ENCODE data around the gene PCDHB4. TPM values are rescaled to one million over a fixed set of nuclear protein-coding genes. Genes with fewer than 3 reads are reported as not detected.
"Not testable (repeated sequence)": the region's sequence is repeated elsewhere in the genome, so short reads cannot be mapped to it uniquely, and the experiment has no call there.

Gene PCDHB4
- total RNA-seq, 1 donor from 2014 or later, result 1.6 TPM

GRCh38 chr5:141101059-141101458 lies 20.6 kb upstream of the PCDHB4 start:
- H3K36me3 ChIP-seq (ENCODE audit: control insufficient read depth in 3 of 3, insufficient read depth in 3 of 3, low read length in 3 of 3), result no peaks in the 10 kb centered on the region
- peaks cover 0 to 6% (median 0%) of the 10 kb centered on the region in 3 donors for H3K27me3 ChIP-seq (ENCODE audit: control insufficient read depth in 3 of 3, insufficient read depth in 3 of 3, low read length in 3 of 3)
- H3K9ac ChIP-seq (ENCODE audit: low read depth in 1 of 3, low read length in 3 of 3), result peak overlapping the region in 1 of 3 donors; percentile 42
- no peaks in the 10 kb centered on the region for H3K4me1 ChIP-seq (ENCODE audit: control insufficient read depth in 3 of 3, insufficient read depth in 3 of 3, low read length in 3 of 3)
- peaks cover 2 to 16% (median 8%) of the 10 kb centered on the region in 3 donors for H3K9me3 ChIP-seq (ENCODE audit: control insufficient read depth in 3 of 3, low read length in 3 of 3)
- peak overlapping the region; percentile 58 to 66 (median 60) for H3K4me3 ChIP-seq (ENCODE audit: low read length in 3 of 3)
- no peak overlapping the region for H3K27ac ChIP-seq (ENCODE audit: low read depth, low read length)

- H3K4me3 ChIP-seq (ENCODE audit: low read length in 3 of 3); H3K27me3 ChIP-seq (ENCODE audit: control insufficient read depth in 3 of 3, insufficient read depth in 3 of 3, low read length in 3 of 3); H3K9ac ChIP-seq (ENCODE audit: low read depth in 1 of 3, low read length in 3 of 3); H3K36me3 ChIP-seq (ENCODE audit: control insufficient read depth in 3 of 3, insufficient read depth in 3 of 3, low read length in 3 of 3); H3K27ac ChIP-seq (ENCODE audit: low read depth, low read length); H3K4me1 ChIP-seq (ENCODE audit: control insufficient read depth in 3 of 3, insufficient read depth in 3 of 3, low read length in 3 of 3): not testable (repeated sequence)
- peaks cover 2 to 16% (median 8%) of the 10 kb centered on the region in 3 donors for H3K9me3 ChIP-seq (ENCODE audit: control insufficient read depth in 3 of 3, low read length in 3 of 3)
Measured at GRCh38 chr5:141102070-141102469, 19.5 kb upstream of the PCDHB4 start.

DNA sequence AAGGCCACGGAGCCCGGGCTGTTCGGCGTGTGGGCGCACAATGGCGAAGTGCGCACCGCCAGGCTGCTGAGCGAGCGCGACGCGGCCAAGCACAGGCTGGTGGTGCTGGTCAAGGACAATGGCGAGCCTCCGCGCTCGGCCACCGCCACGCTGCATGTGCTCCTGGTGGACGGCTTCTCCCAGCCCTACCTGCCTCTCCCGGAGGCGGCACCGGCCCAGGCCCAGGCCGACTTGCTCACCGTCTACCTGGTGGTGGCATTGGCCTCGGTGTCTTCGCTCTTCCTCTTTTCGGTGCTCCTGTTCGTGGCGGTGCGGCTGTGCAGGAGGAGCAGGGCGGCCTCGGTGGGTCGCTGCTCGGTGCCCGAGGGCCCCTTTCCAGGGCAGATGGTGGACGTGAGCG lies 19.1 kb upstream of the PCDHB4 start:
- not testable (repeated sequence) for H3K9ac ChIP-seq (ENCODE audit: low read depth in 1 of 3, low read length in 3 of 3); H3K4me3 ChIP-seq (ENCODE audit: low read length in 3 of 3); H3K27me3 ChIP-seq (ENCODE audit: control insufficient read depth in 3 of 3, insufficient read depth in 3 of 3, low read length in 3 of 3); H3K27ac ChIP-seq (ENCODE audit: low read depth, low read length); H3K4me1 ChIP-seq (ENCODE audit: control insufficient read depth in 3 of 3, insufficient read depth in 3 of 3, low read length in 3 of 3); H3K36me3 ChIP-seq (ENCODE audit: control insufficient read depth in 3 of 3, insufficient read depth in 3 of 3, low read length in 3 of 3)
- H3K9me3 ChIP-seq (ENCODE audit: control insufficient read depth in 3 of 3, low read length in 3 of 3), result peaks cover 2 to 16% (median 8%) of the 10 kb centered on the region in 3 donors

GRCh38 chr5:141105350-141105749 lies 16.3 kb upstream of the PCDHB4 start:
- H3K4me3 ChIP-seq (ENCODE audit: low read length in 3 of 3), result no peak overlapping the region
- no peaks in the 10 kb centered on the region for H3K36me3 ChIP-seq (ENCODE audit: control insufficient read depth in 3 of 3, insufficient read depth in 3 of 3, low read length in 3 of 3)

GRCh38 chr5:141119250-141119649 lies 2.4 kb upstream of the PCDHB4 start:
- H3K27ac ChIP-seq (ENCODE audit: low read depth, low read length), result no peak overlapping the region
- H3K9ac ChIP-seq (ENCODE audit: low read depth in 1 of 3, low read length in 3 of 3), result no peak overlapping the region
- H3K4me3 ChIP-seq (ENCODE audit: low read length in 3 of 3), result no peak overlapping the region
- H3K27me3 ChIP-seq (ENCODE audit: control insufficient read depth in 3 of 3, insufficient read depth in 3 of 3, low read length in 3 of 3), result no peaks in the 10 kb centered on the region
- peaks cover 0 to 6% (median 2%) of the 10 kb centered on the region in 3 donors for H3K9me3 ChIP-seq (ENCODE audit: control insufficient read depth in 3 of 3, low read length in 3 of 3)
- no peaks in the 10 kb centered on the region for H3K4me1 ChIP-seq (ENCODE audit: control insufficient read depth in 3 of 3, insufficient read depth in 3 of 3, low read length in 3 of 3)
- H3K36me3 ChIP-seq (ENCODE audit: control insufficient read depth in 3 of 3, insufficient read depth in 3 of 3, low read length in 3 of 3), result no peaks in the 10 kb centered on the region

More at GRCh38 chr5:141105350-141105749, 16.3 kb upstream of the PCDHB4 start:
- H3K9me3 ChIP-seq (ENCODE audit: control insufficient read depth in 3 of 3, low read length in 3 of 3), result peaks cover 2 to 14% (median 9%) of the 10 kb centered on the region in 3 donors
- no peak overlapping the region for H3K9ac ChIP-seq (ENCODE audit: low read depth in 1 of 3, low read length in 3 of 3)
- no peaks in the 10 kb centered on the region for H3K4me1 ChIP-seq (ENCODE audit: control insufficient read depth in 3 of 3, insufficient read depth in 3 of 3, low read length in 3 of 3)
- H3K27ac ChIP-seq (ENCODE audit: low read depth, low read length), result no peak overlapping the region
- peaks cover 0 to 4% (median 0%) of the 10 kb centered on the region in 3 donors for H3K27me3 ChIP-seq (ENCODE audit: control insufficient read depth in 3 of 3, insufficient read depth in 3 of 3, low read length in 3 of 3)

- no peaks in the 10 kb centered on the region for H3K27me3 ChIP-seq (ENCODE audit: control insufficient read depth in 3 of 3, insufficient read depth in 3 of 3, low read length in 3 of 3)
- H3K4me3 ChIP-seq (ENCODE audit: low read length in 3 of 3), result peak overlapping the region; percentile 49 to 75 (median 66)
- no peak overlapping the region for H3K27ac ChIP-seq (ENCODE audit: low read depth, low read length)
- peak overlapping the region in 2 of 3 donors; percentile 45 to 70 for H3K9ac ChIP-seq (ENCODE audit: low read depth in 1 of 3, low read length in 3 of 3)
- H3K36me3 ChIP-seq (ENCODE audit: control insufficient read depth in 3 of 3, insufficient read depth in 3 of 3, low read length in 3 of 3), result no peaks in the 10 kb centered on the region
- H3K4me1 ChIP-seq (ENCODE audit: control insufficient read depth in 3 of 3, insufficient read depth in 3 of 3, low read length in 3 of 3), result no peaks in the 10 kb centered on the region
- peaks cover 0 to 6% (median 2%) of the 10 kb centered on the region in 3 donors for H3K9me3 ChIP-seq (ENCODE audit: control insufficient read depth in 3 of 3, low read length in 3 of 3)
Measured at GRCh38 chr5:141121985-141122384, 367 bp downstream of the PCDHB4 start.

DNA sequence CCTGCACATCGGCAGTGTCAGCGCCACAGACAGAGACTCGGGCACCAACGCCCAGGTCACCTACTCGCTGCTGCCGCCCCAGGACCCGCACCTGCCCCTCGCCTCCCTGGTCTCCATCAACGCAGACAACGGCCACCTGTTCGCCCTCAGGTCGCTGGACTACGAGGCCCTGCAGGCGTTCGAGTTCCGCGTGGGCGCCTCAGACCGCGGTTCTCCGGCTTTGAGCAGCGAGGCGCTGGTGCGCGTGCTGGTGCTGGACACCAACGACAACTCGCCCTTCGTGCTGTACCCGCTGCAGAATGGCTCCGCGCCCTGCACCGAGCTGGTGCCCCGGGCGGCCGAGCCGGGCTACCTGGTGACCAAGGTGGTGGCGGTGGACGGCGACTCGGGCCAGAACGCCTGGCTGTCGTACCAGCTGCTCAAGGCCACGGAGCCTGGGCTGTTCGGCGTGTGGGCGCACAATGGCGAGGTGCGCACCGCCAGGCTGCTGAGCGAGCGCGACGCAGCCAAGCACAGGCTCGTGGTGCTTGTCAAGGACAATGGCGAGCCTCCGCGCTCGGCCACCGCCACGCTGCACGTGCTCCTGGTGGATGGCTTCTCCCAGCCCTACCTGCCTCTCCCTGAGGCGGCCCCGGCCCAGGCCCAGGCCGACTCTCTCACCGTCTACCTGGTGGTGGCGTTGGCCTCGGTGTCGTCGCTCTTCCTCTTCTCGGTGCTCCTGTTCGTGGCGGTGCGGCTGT lies 1.9 kb downstream of the PCDHB4 start:
- not testable (repeated sequence) for H3K27ac ChIP-seq (ENCODE audit: low read depth, low read length); H3K4me3 ChIP-seq (ENCODE audit: low read length in 3 of 3); H3K9ac ChIP-seq (ENCODE audit: low read depth in 1 of 3, low read length in 3 of 3); H3K36me3 ChIP-seq (ENCODE audit: control insufficient read depth in 3 of 3, insufficient read depth in 3 of 3, low read length in 3 of 3); H3K27me3 ChIP-seq (ENCODE audit: control insufficient read depth in 3 of 3, insufficient read depth in 3 of 3, low read length in 3 of 3); H3K9me3 ChIP-seq (ENCODE audit: control insufficient read depth in 3 of 3, low read length in 3 of 3); H3K4me1 ChIP-seq (ENCODE audit: control insufficient read depth in 3 of 3, insufficient read depth in 3 of 3, low read length in 3 of 3)

- Histone ChIP-seq H3K36me3 (ENCODE audit: control insufficient read depth in 3 of 3, insufficient read depth in 3 of 3, low read length in 3 of 3) (no peaks in the 10 kb centered on the region), H3K9me3 (ENCODE audit: control insufficient read depth in 3 of 3, low read length in 3 of 3) (peaks cover 0 to 2% (median 0%) of the 10 kb centered on the region in 3 donors), H3K9ac (ENCODE audit: low read depth in 1 of 3, low read length in 3 of 3) (no peak overlapping the region), H3K4me1 (ENCODE audit: control insufficient read depth in 3 of 3, insufficient read depth in 3 of 3, low read length in 3 of 3) (no peaks in the 10 kb centered on the region), H3K27ac (ENCODE audit: low read depth, low read length) (no peak overlapping the region), H3K4me3 (ENCODE audit: low read length in 3 of 3) (no peak overlapping the region), H3K27me3 (ENCODE audit: control insufficient read depth in 3 of 3, insufficient read depth in 3 of 3, low read length in 3 of 3) (no peaks in the 10 kb centered on the region)
Measured at GRCh38 chr5:141127305-141127704, 5.7 kb downstream of the PCDHB4 start.

- peaks cover 2 to 16% (median 6%) of the 10 kb centered on the region in 3 donors for H3K9me3 ChIP-seq (ENCODE audit: control insufficient read depth in 3 of 3, low read length in 3 of 3)
- no peaks in the 10 kb centered on the region for H3K27me3 ChIP-seq (ENCODE audit: control insufficient read depth in 3 of 3, insufficient read depth in 3 of 3, low read length in 3 of 3)
- peak within 1 kb of the TSS; percentile 61 to 79 (median 69) for H3K4me3 ChIP-seq (ENCODE audit: low read length in 3 of 3)
- peak within 1 kb of the TSS; percentile 58 to 69 (median 58) for H3K9ac ChIP-seq (ENCODE audit: low read depth in 1 of 3, low read length in 3 of 3)
- H3K27ac ChIP-seq (ENCODE audit: low read depth, low read length), result no peak within 1 kb of the TSS
- no peaks in the 10 kb centered on the region for H3K36me3 ChIP-seq (ENCODE audit: control insufficient read depth in 3 of 3, insufficient read depth in 3 of 3, low read length in 3 of 3)
- no peaks in the 10 kb centered on the region for H3K4me1 ChIP-seq (ENCODE audit: control insufficient read depth in 3 of 3, insufficient read depth in 3 of 3, low read length in 3 of 3)
Measured at GRCh38 chr5:141135030-141135717, 13.6 kb downstream of the PCDHB4 start, which contains the start of gene PCDHB5. Gene PCDHB5, plus strand, starts transcription at chr5:141135206. Its CDS starts 229 bp downstream, at chr5:141135435.

DNA sequence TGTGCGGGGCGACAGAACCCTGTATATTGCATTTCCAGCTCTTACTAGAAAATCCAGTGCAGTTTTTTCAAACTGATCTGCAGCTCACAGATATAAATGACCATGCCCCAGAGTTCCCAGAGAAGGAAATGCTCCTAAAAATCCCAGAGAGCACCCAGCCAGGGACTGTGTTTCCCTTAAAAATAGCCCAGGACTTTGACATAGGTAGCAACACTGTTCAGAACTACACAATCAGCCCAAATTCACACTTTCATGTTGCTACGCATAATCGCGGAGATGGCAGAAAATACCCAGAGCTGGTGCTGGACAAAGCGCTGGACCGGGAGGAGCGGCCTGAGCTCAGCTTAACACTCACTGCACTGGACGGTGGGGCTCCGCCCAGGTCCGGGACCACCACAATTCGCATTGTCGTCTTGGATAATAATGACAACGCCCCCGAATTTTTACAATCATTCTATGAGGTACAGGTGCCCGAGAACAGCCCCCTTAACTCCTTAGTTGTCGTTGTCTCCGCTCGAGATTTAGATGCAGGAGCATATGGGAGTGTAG lies 14.2 kb downstream of the PCDHB4 start:
- H3K4me3 ChIP-seq (ENCODE audit: low read length in 3 of 3), result peak overlapping the region; percentile 61 to 79 (median 69)
- H3K27me3 ChIP-seq (ENCODE audit: control insufficient read depth in 3 of 3, insufficient read depth in 3 of 3, low read length in 3 of 3), result no peaks in the 10 kb centered on the region
- no peaks in the 10 kb centered on the region for H3K36me3 ChIP-seq (ENCODE audit: control insufficient read depth in 3 of 3, insufficient read depth in 3 of 3, low read length in 3 of 3)
- no peak overlapping the region for H3K27ac ChIP-seq (ENCODE audit: low read depth, low read length)
- peak overlapping the region in 1 of 3 donors; percentile 58 for H3K9ac ChIP-seq (ENCODE audit: low read depth in 1 of 3, low read length in 3 of 3)
- H3K9me3 ChIP-seq (ENCODE audit: control insufficient read depth in 3 of 3, low read length in 3 of 3), result peaks cover 2 to 16% (median 6%) of the 10 kb centered on the region in 3 donors
- H3K4me1 ChIP-seq (ENCODE audit: control insufficient read depth in 3 of 3, insufficient read depth in 3 of 3, low read length in 3 of 3), result no peaks in the 10 kb centered on the region
